Measurements from ENCODE around the gene CCDC178. TPM values are rescaled to one million over a fixed set of nuclear protein-coding genes. Genes with fewer than 3 reads are reported as not detected.

CCDC178 gene
- total and polyA plus RNA-seq, 2 donors (not counting 3 experiments of a cell fraction or from before 2014, with no cell fraction given): 0.80 to 1.6 TPM

DNA sequence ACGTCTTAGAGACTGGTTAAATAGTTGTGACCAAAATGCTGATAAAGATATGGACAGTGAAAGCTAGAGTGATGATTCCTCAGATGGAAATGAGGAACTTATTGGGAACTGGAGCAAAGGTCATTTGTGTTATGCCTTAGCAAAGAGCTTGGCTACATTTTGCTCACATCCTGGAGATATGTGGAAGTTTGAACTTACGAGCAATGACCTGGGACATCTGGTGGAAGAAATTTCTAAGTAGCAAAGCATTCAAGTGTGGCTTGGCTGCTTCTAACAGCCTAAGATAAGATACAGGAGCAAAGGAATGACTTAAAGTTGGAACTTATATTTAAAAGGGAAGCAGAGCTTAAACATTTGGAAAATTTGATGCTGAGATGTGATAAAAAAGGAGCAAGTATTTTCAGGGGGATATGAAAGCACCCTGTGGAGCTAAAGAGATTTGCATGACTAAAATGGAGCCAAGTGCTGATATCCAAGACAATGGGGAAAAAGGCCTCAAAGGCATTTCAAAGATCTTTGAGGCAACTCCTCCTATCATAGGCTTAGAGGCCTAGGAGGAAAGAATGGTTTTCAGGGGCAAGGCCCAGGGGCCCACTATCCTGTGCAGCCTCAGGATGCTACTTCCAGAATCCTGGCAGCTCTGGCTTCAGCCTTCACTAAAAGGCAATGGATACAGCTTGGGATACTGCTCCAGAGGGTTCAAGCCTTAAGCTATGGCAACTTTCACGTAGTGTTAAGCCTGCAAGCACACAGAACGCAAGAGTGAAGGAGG, 543.6 kb downstream of the CCDC178 start:
- ChIA-PET CTCF (interaction anchor here (0.6 to 1.9 kb wide), 4 partner anchors 10 to 305 kb away, joined by 3 to 10 read pairs (median 3); no protein-coding TSS in a partner anchor), POLR2A (no interaction called here)
- H3K9me3 ChIP-seq (replicated peaks; ENCODE audit: control insufficient read depth, insufficient read depth, low read length): no peaks in the 10 kb centered on the region
- H4K20me1 ChIP-seq (replicated peaks; ENCODE audit: control insufficient read depth, extremely low read depth, insufficient read depth, low read length): no peaks in the 10 kb centered on the region
- FAIRE-seq (no peak), DNase-seq (ENCODE audit: low read depth, low spot score) (no peak)
- H3K4me3 ChIP-seq (replicated peaks in 1 of 3; ENCODE audit: insufficient read depth in 1 of 3, low read depth in 1 of 3, low read length in 3 of 3): no peak overlapping the region
- H3K9ac ChIP-seq (replicated peaks; ENCODE audit: extremely low read depth, insufficient read depth, low read length): no peak overlapping the region
- no TSS peak for BruUV-seq (replicated peaks)
- H3K9me1 ChIP-seq (replicated peaks; ENCODE audit: control insufficient read depth, extremely low read depth, insufficient read depth, low read length): no peaks in the 10 kb centered on the region
- intact Hi-C loops (cut with micrococcal nuclease) (no loop called here), dilution Hi-C loops (cut with MboI; ENCODE audit: extremely low pct_ligation_motif_present, low sequenced_read_pairs) (no loop called here)
- no peaks in the 10 kb centered on the region for H3K36me3 ChIP-seq (ENCODE audit: control insufficient read depth in 2 of 2, extremely low read depth in 1 of 2, insufficient read depth in 2 of 2, low read length in 2 of 2)
- no peak overlapping the region for H3K4me2 ChIP-seq (ENCODE audit: insufficient read depth, low read length)
- no peaks in the 10 kb centered on the region for H3K4me1 ChIP-seq (ENCODE audit: control insufficient read depth, extremely low read depth, insufficient read depth, low read length)
- TF ChIP-seq GATA2 (IDR thresholded peaks at IDR 0.05; ENCODE audit: insufficient read depth, insufficient read length, low read depth, low read length) (no peak), POLR2A (IDR thresholded peaks at IDR 0.05; ENCODE audit: low read depth, low read length) (no peak), JUN (IDR thresholded peaks at IDR 0.05; ENCODE audit: borderline replicate concordance, insufficient read depth, insufficient read length, low read depth) (no peak), MAX (IDR thresholded peaks at IDR 0.05; ENCODE audit: insufficient read depth, insufficient read length) (no peak), EZH2 (IDR thresholded peaks at IDR 0.05; ENCODE audit: borderline replicate concordance, low read depth, low read length, severe bottlenecking) (no peak), POLR2AphosphoS5 (IDR thresholded peaks at IDR 0.05; ENCODE audit: insufficient read depth, low read depth, low read length) (no peak), CTCF (IDR thresholded peaks at IDR 0.05; ENCODE audit: extremely low read depth in 1 of 2, insufficient read depth in 1 of 2, low read depth in 1 of 2, low read length in 2 of 2) (no peak), FOS (IDR thresholded peaks at IDR 0.05; ENCODE audit: borderline replicate concordance, insufficient read depth, low read length) (no peak), MYC (IDR thresholded peaks at IDR 0.05; ENCODE audit: low read depth, low read length) (no peak)
- H3K27me3 ChIP-seq (ENCODE audit: control insufficient read depth in 2 of 2, insufficient read depth in 2 of 2, low read length in 2 of 2): peaks cover 0 to 2% of the 10 kb centered on the region in 2 experiments
- H3K27ac ChIP-seq (ENCODE audit: insufficient read depth, low read depth, low read length): no peak overlapping the region
- H3K79me2 ChIP-seq (ENCODE audit: control insufficient read depth, insufficient read depth, low read length): no peaks in the 10 kb centered on the region
- H2AFZ ChIP-seq (ENCODE audit: low read depth, low read length): no peak overlapping the region
